Measurements from ENCODE around the gene APOF. TPM values are rescaled to one million over a fixed set of nuclear protein-coding genes. Genes with fewer than 3 reads are reported as not detected.

APOF gene
- total and polyA plus RNA-seq, 2 of the 13 experiments (the other 11 are each of a cell fraction or from before 2014, with no cell fraction given): 3.3 to 23.9 TPM

DNA sequence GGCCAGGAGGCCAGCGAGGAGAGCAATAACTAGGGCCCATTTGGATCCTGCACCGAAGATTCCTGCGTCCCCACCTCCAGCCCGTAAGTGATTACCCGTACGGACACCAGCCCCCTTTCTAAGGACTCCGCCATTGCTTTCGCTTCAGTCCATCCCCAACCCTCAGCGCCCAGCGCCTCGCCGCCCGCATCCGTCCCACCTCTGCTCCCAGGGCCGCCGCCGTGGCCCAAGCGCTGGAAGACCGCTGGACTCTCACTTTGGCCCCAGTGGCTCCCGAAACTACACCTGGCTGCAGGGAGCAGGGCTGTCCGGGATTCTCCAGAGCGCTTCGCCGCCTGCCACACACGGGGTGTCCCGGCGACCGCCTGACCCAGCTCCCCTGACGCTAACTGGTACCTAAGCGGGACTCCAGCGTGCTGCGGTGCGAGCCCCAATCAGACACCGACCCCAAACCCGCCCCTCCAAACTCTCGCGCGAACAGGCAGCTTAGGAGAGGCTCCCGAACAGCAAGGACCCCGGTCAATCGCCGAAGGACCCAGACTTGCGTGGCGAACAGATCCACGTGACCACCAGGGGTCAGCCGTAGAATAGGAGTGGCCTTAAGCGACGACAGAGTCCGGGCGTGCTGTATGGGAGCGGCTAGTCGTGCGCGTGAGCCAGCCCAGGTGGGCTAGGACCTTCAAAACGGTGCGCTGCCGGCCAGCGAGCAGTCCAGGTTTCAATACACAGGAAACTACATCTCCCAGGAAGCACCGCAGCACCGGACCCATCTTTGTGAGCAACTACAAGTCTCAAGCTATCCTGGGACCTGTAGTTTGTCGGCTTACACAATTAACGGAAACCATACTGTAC is 46.8 kb downstream of the APOF start, which contains the start of gene CNPY2 (continued):
- TF ChIP-seq ZNF660 (CRISPR knock-in tag; IDR thresholded peaks at IDR 0.05; ENCODE audit: borderline replicate concordance, low read depth): no peak
- TF ChIP-seq ZNF780A (CRISPR knock-in tag; IDR thresholded peaks at IDR 0.05): peak; percentile 53; the same call in 1 of the 2 replicates
- TF ChIP-seq TEAD3 (CRISPR knock-in tag; optimal IDR thresholded peaks at IDR 0.05; ENCODE audit: borderline replicate concordance): no peak
- TF ChIP-seq ISL2 (CRISPR knock-in tag; IDR thresholded peaks at IDR 0.05): peak; percentile 48; the same call in 1 of the 2 replicates
- TF ChIP-seq XRCC5 (optimal IDR thresholded peaks at IDR 0.05; ENCODE audit: low read length): peak; percentile 30
- TF ChIP-seq ZNF263 (CRISPR knock-in tag; IDR thresholded peaks at IDR 0.05): peak; percentile 69
- no peak; the same call in 1 of the 2 replicates for TF ChIP-seq ZNF768 (CRISPR knock-in tag; IDR thresholded peaks at IDR 0.05)
- TF ChIP-seq GPN1 (CRISPR knock-in tag; IDR thresholded peaks at IDR 0.05; ENCODE audit: borderline replicate concordance): no peak
- TF ChIP-seq, protein P1, sequence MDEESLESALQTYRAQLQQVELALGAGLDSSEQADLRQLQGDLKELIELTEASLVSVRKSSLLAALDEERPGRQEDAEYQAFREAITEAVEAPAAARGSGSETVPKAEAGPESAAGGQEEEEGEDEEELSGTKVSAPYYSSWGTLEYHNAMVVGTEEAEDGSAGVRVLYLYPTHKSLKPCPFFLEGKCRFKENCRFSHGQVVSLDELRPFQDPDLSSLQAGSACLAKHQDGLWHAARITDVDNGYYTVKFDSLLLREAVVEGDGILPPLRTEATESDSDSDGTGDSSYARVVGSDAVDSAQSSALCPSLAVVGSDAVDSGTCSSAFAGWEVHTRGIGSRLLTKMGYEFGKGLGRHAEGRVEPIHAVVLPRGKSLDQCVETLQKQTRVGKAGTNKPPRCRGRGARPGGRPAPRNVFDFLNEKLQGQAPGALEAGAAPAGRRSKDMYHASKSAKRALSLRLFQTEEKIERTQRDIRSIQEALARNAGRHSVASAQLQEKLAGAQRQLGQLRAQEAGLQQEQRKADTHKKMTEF (CRISPR knock-in tag; IDR thresholded peaks at IDR 0.05): peak; percentile 77
- TF ChIP-seq, protein P2, sequence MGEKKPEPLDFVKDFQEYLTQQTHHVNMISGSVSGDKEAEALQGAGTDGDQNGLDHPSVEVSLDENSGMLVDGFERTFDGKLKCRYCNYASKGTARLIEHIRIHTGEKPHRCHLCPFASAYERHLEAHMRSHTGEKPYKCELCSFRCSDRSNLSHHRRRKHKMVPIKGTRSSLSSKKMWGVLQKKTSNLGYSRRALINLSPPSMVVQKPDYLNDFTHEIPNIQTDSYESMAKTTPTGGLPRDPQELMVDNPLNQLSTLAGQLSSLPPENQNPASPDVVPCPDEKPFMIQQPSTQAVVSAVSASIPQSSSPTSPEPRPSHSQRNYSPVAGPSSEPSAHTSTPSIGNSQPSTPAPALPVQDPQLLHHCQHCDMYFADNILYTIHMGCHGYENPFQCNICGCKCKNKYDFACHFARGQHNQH (CRISPR knock-in tag; IDR thresholded peaks at IDR 0.05): peak; percentile 73
- TF ChIP-seq ZSCAN31 (CRISPR knock-in tag; IDR thresholded peaks at IDR 0.05; ENCODE audit: low read depth): peak; percentile 79
- TF ChIP-seq GZF1 (CRISPR knock-in tag; IDR thresholded peaks at IDR 0.05): no peak
- no peak; the same call in 1 of the 2 replicates for TF ChIP-seq ZNF124 (CRISPR knock-in tag; IDR thresholded peaks at IDR 0.05)
- TF ChIP-seq, protein P3, sequence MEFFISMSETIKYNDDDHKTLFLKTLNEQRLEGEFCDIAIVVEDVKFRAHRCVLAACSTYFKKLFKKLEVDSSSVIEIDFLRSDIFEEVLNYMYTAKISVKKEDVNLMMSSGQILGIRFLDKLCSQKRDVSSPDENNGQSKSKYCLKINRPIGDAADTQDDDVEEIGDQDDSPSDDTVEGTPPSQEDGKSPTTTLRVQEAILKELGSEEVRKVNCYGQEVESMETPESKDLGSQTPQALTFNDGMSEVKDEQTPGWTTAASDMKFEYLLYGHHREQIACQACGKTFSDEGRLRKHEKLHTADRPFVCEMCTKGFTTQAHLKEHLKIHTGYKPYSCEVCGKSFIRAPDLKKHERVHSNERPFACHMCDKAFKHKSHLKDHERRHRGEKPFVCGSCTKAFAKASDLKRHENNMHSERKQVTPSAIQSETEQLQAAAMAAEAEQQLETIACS (CRISPR knock-in tag; IDR thresholded peaks at IDR 0.05): peak; percentile 58; the same call in 1 of the 2 replicates
- TF ChIP-seq NFIC (IDR thresholded peaks at IDR 0.05; ENCODE audit: low read length): no peak
- TF ChIP-seq, protein P4, sequence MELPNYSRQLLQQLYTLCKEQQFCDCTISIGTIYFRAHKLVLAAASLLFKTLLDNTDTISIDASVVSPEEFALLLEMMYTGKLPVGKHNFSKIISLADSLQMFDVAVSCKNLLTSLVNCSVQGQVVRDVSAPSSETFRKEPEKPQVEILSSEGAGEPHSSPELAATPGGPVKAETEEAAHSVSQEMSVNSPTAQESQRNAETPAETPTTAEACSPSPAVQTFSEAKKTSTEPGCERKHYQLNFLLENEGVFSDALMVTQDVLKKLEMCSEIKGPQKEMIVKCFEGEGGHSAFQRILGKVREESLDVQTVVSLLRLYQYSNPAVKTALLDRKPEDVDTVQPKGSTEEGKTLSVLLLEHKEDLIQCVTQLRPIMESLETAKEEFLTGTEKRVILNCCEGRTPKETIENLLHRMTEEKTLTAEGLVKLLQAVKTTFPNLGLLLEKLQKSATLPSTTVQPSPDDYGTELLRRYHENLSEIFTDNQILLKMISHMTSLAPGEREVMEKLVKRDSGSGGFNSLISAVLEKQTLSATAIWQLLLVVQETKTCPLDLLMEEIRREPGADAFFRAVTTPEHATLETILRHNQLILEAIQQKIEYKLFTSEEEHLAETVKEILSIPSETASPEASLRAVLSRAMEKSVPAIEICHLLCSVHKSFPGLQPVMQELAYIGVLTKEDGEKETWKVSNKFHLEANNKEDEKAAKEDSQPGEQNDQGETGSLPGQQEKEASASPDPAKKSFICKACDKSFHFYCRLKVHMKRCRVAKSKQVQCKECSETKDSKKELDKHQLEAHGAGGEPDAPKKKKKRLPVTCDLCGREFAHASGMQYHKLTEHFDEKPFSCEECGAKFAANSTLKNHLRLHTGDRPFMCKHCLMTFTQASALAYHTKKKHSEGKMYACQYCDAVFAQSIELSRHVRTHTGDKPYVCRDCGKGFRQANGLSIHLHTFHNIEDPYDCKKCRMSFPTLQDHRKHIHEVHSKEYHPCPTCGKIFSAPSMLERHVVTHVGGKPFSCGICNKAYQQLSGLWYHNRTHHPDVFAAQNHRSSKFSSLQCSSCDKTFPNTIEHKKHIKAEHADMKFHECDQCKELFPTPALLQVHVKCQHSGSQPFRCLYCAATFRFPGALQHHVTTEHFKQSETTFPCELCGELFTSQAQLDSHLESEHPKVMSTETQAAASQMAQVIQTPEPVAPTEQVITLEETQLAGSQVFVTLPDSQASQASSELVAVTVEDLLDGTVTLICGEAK (IDR thresholded peaks at IDR 0.05): no peak
- TF ChIP-seq, protein P4 (CRISPR knock-in tag; IDR thresholded peaks at IDR 0.05): peak; percentile 1; the same call in 1 of the 2 replicates
